Anterior cingulate cortex (tissue), 58 donors: Measurements from ENCODE around the gene PFN1.

Experiments
- DNase-seq, 58 donors: peaks; one replicate each; lab custom pipeline; 2025; lab: John Stamatoyannopoulos, UW

Gene PFN1

GRCh38 chr17:4899341-4900230 lies 48.7 kb downstream of the PFN1 start, which contains the start of gene C17orf107:
Gene C17orf107, plus strand, starts transcription at chr17:4899536. Its CDS starts 227 bp downstream, at chr17:4899763.
- DNase-seq, result peak in 47 of 58 donors; percentile 13 to 80 (median 51)

- no peak for DNase-seq
Measured at GRCh38 chr17:4898927-4899326, 49.4 kb downstream of the PFN1 start.

GRCh38 chr17:4898351-4898750 lies 50.0 kb downstream of the PFN1 start:
- DNase-seq, result no peak

- DNase-seq, result peak in 1 of 58 donors; percentile 13
Measured at GRCh38 chr17:4897785-4898184, 50.5 kb downstream of the PFN1 start.

DNA sequence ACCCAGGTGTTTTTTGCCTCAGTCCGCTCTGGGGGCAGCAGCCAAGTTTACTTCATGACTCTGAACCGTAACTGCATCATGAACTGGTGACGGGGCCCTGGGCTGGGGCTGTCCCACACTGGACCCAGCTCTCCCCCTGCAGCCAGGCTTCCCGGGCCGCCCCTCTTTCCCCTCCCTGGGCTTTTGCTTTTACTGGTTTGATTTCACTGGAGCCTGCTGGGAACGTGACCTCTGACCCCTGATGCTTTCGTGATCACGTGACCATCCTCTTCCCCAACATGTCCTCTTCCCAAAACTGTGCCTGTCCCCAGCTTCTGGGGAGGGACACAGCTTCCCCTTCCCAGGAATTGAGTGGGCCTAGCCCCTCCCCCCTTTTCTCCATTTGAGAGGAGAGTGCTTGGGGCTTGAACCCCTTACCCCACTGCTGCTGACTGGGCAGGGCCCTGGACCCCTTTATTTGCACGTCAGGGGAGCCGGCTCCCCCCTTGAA lies 51.1 kb downstream of the PFN1 start:
- peak in 1 of 58 donors; percentile 13 for DNase-seq

GRCh38 chr17:4896332-4897197 lies 51.8 kb downstream of the PFN1 start:
- DNase-seq, result no peak

DNA sequence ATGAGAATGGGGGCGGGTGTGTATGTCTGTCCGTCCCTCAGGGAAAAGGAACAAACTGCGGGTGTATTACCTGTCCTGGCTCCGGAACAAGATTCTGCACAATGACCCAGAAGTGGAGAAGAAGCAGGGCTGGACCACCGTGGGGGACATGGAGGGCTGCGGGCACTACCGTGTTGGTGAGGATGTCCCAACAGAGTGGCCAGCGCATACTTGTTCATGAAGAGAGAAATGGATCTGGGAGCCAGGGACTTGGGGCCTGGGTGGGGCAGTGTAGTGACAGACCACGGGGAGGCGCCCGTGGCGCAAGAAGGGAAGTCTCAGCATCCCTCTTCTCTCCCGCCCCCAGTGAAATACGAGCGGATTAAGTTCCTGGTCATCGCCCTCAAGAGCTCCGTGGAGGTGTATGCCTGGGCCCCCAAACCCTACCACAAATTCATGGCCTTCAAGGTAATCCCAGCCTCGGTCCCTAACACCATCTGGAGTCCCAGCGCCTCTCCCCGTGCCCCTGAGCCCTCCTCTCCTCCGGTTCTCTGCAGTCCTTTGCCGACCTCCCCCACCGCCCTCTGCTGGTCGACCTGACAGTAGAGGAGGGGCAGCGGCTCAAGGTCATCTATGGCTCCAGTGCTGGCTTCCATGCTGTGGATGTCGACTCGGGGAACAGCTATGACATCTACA lies 52.5 kb downstream of the PFN1 start:
- DNase-seq, result no peak
